ENCODE results near the gene TRAPPC1.

TRAPPC1 gene

DNA sequence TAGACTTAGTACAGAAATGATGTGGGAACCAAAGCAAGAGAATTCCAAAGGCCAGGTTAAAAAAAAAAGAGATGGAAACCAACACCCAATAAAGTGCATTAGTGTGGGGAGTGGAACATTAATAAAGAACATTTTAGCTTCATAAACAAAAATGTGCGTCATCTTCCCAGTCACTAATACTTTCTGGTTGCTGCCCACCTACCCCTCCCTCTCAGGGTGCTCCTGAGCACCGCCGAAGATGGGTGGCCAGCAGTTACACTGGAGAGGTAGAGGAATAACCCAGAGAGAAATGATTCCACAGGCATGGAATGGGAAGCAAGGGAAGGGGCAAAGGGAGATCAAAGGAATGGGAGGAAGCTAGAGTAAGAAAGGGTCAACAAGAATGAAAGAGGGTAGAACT is 49.1 kb downstream of the TRAPPC1 start:
- H3K27me3 Mint-ChIP-seq, result no peaks in the 10 kb centered on the region
- no peak overlapping the region for H3K4me3 Mint-ChIP-seq
- no peak overlapping the region for H3K27ac Mint-ChIP-seq
- no peaks in the 10 kb centered on the region for H3K4me1 Mint-ChIP-seq (ENCODE audit: low read depth)
- H3K9me3 Mint-ChIP-seq, result no peaks in the 10 kb centered on the region
- no peaks in the 10 kb centered on the region for H3K36me3 Mint-ChIP-seq (ENCODE audit: low read depth)

DNA sequence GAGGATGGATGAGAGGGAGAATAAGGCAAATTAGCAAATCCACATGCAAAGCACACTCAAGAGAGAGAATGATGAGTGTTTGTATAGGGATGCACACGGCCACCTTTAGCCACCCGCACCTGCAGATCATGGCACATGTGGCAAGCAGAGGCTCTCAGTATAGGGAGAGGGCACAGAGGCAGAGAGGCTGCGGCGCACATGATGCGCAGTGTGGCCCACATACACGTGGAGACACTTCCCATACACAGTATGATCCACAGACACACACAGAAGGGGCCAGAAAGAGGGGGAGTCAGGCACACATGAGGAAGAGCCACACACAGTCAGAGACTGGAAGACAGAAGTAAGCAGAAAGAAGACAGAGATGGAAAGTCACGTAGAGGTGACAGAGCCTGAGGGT is 49.7 kb downstream of the TRAPPC1 start:
- H3K36me3 Mint-ChIP-seq (ENCODE audit: low read depth), result no peaks in the 10 kb centered on the region
- no peaks in the 10 kb centered on the region for H3K9me3 Mint-ChIP-seq
- H3K4me3 Mint-ChIP-seq, result no peak overlapping the region
- H3K27ac Mint-ChIP-seq, result no peak overlapping the region
- H3K27me3 Mint-ChIP-seq, result no peaks in the 10 kb centered on the region
- H3K4me1 Mint-ChIP-seq (ENCODE audit: low read depth), result no peaks in the 10 kb centered on the region

GRCh38 chr17:7881276-7882054 is 50.3 kb downstream of the TRAPPC1 start:
- H3K4me1 Mint-ChIP-seq (ENCODE audit: low read depth), result peaks cover under 1% of the 10 kb centered on the region
- no peak overlapping the region for H3K27ac Mint-ChIP-seq
- peaks cover under 1% of the 10 kb centered on the region for H3K36me3 Mint-ChIP-seq (ENCODE audit: low read depth)
- no peaks in the 10 kb centered on the region for H3K9me3 Mint-ChIP-seq
- no peak overlapping the region for H3K4me3 Mint-ChIP-seq
- no peaks in the 10 kb centered on the region for H3K27me3 Mint-ChIP-seq

Data from stimulated activated naive CD8-positive, alpha-beta T cell treated with anti-CD3 and anti-CD28 coated beads, Interleukin-15, Interleukin-2, amounts not matched to agents 100 ng/mL and 50 ng/mL, for 24 hours (primary cell).